Colonic mucosa (tissue), 4 donors: ENCODE data around the gene ARHGEF4. TPM values are rescaled to one million over a fixed set of nuclear protein-coding genes. Genes with fewer than 3 reads are reported as not detected.

Experiments used
- DNase-seq: peaks from one replicate; pipeline ENCODE4 v3.0.0-alpha.2; 2020
- H3K27ac ChIP-seq: fragments of 200-600 bp; one replicate; pipeline ENCODE4 v1.8.0; 2021
- H3K27me3 ChIP-seq: fragments of 200-600 bp; one replicate; pipeline ENCODE4 v1.8.0; 2021
- H3K36me3 ChIP-seq: fragments of 200-600 bp; one replicate; pipeline ENCODE4 v1.8.0; 2021
- H3K4me1 ChIP-seq: fragments of 200-600 bp; one replicate; pipeline ENCODE4 v1.8.0; 2021; ENCODE audit warnings: mild to moderate bottlenecking
- H3K4me3 ChIP-seq: fragments of 200-600 bp; one replicate; pipeline ENCODE4 v1.8.0; 2021
- H3K9ac ChIP-seq, 2 donors: one replicate each; pipeline ENCODE4 v1.7.0; 2013; ENCODE audit warnings: control low read depth in 2 of 2, low read depth in 2 of 2, low read length in 2 of 2
- H3K9me3 ChIP-seq: fragments of 200-600 bp; one replicate; pipeline ENCODE4 v1.8.0; 2021
- CTCF ChIP-seq: fragments of 200-600 bp; IDR thresholded peaks from one replicate; pipeline ENCODE4 v1.8.0; 2022; ENCODE audit warnings: antibody characterized with exemption, mild to moderate bottlenecking
- intact Hi-C: fragments of 100-400 bp; cut with DNase I; formaldehyde crosslinking; loops from one replicate; pipeline ENCODE4 v1.14.1; 2022
- total RNA-seq, 2 donors: library from RNA; stranded (reverse); fragmentation: NEBNext Ultra II Directional in 1 of 2; extraction: Animal tissue kit (Norgen Biotek cat#: 25700) in 1 of 2; gene quantifications; one replicate each; pipeline ENCODE4 v1.2.1, GENCODE V29; 2021
- donor health status: healthy.
- donor health status: DM: no; HTN: no; CAD: no.
- donor health status: DM: no; HTN: no; CAD: no.

ARHGEF4 gene
- total RNA-seq, 2 donors from 2014 or later: 1.6 to 2.6 TPM

- H3K9ac ChIP-seq: no peak overlapping the region
- no peak for TF ChIP-seq CTCF
- no peak overlapping the region for H3K27ac ChIP-seq
- H3K9me3 ChIP-seq: no peaks in the 10 kb centered on the region
- no peak for DNase-seq
- H3K4me3 ChIP-seq: no peak overlapping the region
- no peaks in the 10 kb centered on the region for H3K36me3 ChIP-seq
- intact Hi-C loops: no loop called here
- H3K27me3 ChIP-seq: peaks cover 32% of the 10 kb centered on the region
- H3K4me1 ChIP-seq: no peaks in the 10 kb centered on the region
These were observed 127.4 kb downstream of the ARHGEF4 start for GRCh38 chr2:130963849-130964793.

DNA sequence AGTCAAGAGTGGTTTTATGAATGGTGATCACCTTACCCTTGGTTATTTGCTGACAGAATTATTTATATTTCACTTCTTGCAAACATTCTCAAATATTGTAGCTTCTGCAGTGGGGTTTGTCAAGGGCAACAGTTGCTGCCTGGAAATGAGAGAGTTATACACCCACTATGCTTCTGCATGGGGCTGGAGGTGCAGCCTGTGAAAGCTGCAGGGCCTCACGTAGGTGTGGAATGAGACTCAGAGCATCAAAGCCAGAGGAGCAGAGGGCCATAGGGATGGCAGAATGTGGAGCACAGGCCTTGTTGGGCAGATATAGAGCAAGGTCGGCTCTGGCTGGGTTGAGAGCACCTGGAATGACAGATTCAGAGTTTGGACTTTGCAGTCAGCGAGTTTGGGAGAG, 128.2 kb downstream of the ARHGEF4 start:
- no peak for DNase-seq
- intact Hi-C loops: no loop called here
- peaks cover 32% of the 10 kb centered on the region for H3K27me3 ChIP-seq
- H3K9me3 ChIP-seq: no peaks in the 10 kb centered on the region
- no peak overlapping the region for H3K27ac ChIP-seq
- H3K4me1 ChIP-seq: no peaks in the 10 kb centered on the region
- no peak overlapping the region for H3K4me3 ChIP-seq
- H3K9ac ChIP-seq: no peak overlapping the region
- H3K36me3 ChIP-seq: no peaks in the 10 kb centered on the region
- no peak for TF ChIP-seq CTCF

DNA sequence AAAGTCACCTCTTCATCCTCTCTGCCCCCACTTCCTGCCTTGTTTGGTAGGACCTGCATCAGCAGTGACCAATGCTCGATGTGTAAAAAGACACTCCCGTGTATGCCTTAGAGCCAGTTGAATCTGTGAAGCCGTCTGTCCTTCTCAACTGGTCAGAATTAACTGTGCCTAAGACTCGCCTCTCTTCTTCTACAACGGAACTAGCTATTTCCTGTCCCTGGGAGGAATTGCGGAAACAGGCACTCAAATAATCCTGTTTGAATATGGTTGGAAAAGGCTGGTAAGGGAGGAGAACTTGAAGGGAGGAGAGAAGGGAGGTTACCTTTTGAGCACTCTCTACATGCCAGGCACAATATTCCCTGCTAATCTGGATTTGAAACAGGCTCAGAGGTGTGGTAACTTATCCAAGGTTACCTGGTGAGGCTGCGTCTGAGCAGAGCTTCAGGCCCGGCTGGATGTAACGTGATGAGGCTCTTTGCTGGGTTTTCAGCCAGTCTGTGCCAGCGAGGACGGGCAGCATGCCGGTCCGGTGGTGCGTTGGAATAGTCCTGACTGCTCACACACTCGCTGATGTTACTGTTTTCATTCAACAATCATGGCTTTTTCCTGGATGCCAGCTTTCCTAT, 129.5 kb downstream of the ARHGEF4 start:
- Histone ChIP-seq H3K9ac (no peak overlapping the region), H3K9me3 (no peaks in the 10 kb centered on the region), H3K36me3 (no peaks in the 10 kb centered on the region), H3K4me1 (no peaks in the 10 kb centered on the region), H3K27ac (no peak overlapping the region), H3K4me3 (no peak overlapping the region), H3K27me3 (peaks cover 32% of the 10 kb centered on the region)
- TF ChIP-seq CTCF: no peak
- intact Hi-C loops: no loop called here
- no peak for DNase-seq

DNA sequence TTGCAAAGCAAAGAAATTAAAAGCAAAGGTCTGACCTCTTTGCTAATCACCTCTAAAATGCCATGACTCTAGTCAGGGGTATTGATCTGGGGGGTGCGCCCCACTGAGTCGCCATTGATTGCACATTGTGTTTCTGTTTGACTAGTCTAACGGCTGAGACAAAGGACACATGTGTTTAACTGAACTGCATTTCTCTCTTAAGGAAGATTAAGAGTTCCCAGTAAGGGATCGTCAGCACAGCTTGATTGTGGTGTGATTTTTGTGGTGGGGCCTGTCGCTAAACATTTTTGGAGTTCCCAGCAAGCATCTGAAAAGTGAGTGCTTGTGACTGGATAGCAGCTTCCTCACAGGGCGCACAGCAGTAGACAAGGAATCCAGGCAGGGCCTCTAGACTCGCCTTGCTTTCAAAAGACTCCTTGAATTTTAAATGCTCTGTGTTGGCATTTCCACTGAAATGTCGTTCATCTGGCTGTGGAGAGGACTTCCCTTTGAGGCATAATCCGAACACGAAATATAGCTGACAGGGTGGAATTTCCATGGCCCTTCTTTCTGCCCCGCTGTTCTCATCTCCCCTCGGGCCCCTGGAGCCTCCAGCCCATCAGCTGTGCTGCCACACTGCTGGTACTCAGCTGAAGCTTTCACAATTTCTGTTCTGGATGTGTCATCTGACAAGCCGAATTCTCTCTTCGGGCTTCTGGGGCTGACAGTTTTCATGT, 130.2 kb downstream of the ARHGEF4 start:
- H3K9me3 ChIP-seq: no peaks in the 10 kb centered on the region
- no peak for DNase-seq
- H3K27ac ChIP-seq: no peak overlapping the region
- peaks cover 32% of the 10 kb centered on the region for H3K27me3 ChIP-seq
- no peak for TF ChIP-seq CTCF
- no peaks in the 10 kb centered on the region for H3K4me1 ChIP-seq
- intact Hi-C loops: no loop called here
- H3K36me3 ChIP-seq: no peaks in the 10 kb centered on the region
- no peak overlapping the region for H3K9ac ChIP-seq
- no peak overlapping the region for H3K4me3 ChIP-seq

DNA sequence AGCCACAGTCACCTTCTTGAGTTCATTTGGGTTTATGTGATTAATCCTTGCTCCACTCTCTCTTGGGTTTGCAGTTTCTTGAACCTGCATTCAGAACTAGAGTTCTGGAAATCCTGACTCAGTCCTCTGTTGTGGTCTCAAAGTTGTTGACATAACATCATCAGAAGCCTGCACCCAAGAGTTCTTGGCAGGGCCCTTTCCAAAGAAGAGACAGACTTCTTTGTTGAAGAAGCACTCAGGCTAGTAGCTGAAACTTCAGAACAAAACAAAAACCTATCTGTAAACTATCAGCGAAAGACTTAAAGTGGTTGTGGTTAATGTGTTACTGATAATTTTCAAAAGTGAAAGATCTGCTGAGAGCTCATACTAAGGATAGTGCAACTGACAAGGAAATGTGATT, 135.7 kb downstream of the ARHGEF4 start:
- Histone ChIP-seq H3K27ac (no peak overlapping the region), H3K9me3 (no peaks in the 10 kb centered on the region), H3K9ac (no peak overlapping the region), H3K36me3 (no peaks in the 10 kb centered on the region), H3K4me3 (no peak overlapping the region), H3K27me3 (no peaks in the 10 kb centered on the region), H3K4me1 (no peaks in the 10 kb centered on the region)
- intact Hi-C loops: no loop called here
- TF ChIP-seq CTCF: no peak
- no peak for DNase-seq
